HL-60/S4 treated with retinoic acid at 250 ng/mL for 4 days and 3 days (cell line): Measurements from ENCODE around the gene AK8.
"Not testable (repeated sequence)": the region's sequence is repeated elsewhere in the genome, so short reads cannot be mapped to it uniquely, and the experiment has no call there.

Source experiments
- in situ Hi-C: fragments of 300-500 bp; cut with MboI; formaldehyde crosslinking; loops from 2 replicates; pipeline ENCODE4 v1.7.0; 2022; ENCODE audit warnings: low sequenced_read_pairs

The AK8 gene

GRCh38 chr9:132775720-132776119 is 102.4 kb downstream of the AK8 start:
- in situ Hi-C loops = no loop called here

GRCh38 chr9:132774886-132775285 is 103.2 kb downstream of the AK8 start:
- in situ Hi-C loops = no loop called here

GRCh38 chr9:132773764-132774339 is 104.2 kb downstream of the AK8 start:
- in situ Hi-C loops = no loop called here

- in situ Hi-C loops = no loop called here
Measured at GRCh38 chr9:132773093-132773492, 105.0 kb downstream of the AK8 start.

GRCh38 chr9:132771752-132772151 is 106.3 kb downstream of the AK8 start:
- in situ Hi-C loops = not testable (repeated sequence)

- in situ Hi-C loops = no loop called here
Measured at GRCh38 chr9:132770770-132771310, 107.2 kb downstream of the AK8 start.

GRCh38 chr9:132769906-132770769 is 107.9 kb downstream of the AK8 start:
- in situ Hi-C loops = no loop called here

GRCh38 chr9:132768932-132769905 is 108.9 kb downstream of the AK8 start:
- in situ Hi-C loops = no loop called here

- in situ Hi-C loops = no loop called here
Measured at GRCh38 chr9:132763574-132763973, 114.5 kb downstream of the AK8 start.

GRCh38 chr9:132762896-132763295 is 115.2 kb downstream of the AK8 start:
- in situ Hi-C loops = no loop called here

GRCh38 chr9:132761602-132762001 is 116.5 kb downstream of the AK8 start:
- in situ Hi-C loops = no loop called here

GRCh38 chr9:132760057-132760456 is 118.0 kb downstream of the AK8 start:
- in situ Hi-C loops = no loop called here

GRCh38 chr9:132757016-132757415 is 121.1 kb downstream of the AK8 start:
- in situ Hi-C loops = no loop called here

GRCh38 chr9:132756214-132756845 is 121.8 kb downstream of the AK8 start:
- in situ Hi-C loops = no loop called here

- in situ Hi-C loops = no loop called here
Measured at GRCh38 chr9:132755096-132755495, 123.0 kb downstream of the AK8 start.

- in situ Hi-C loops = no loop called here
Measured at GRCh38 chr9:132754236-132754635, 123.8 kb downstream of the AK8 start.

- in situ Hi-C loops = no loop called here
Measured at GRCh38 chr9:132753593-132753880, 124.5 kb downstream of the AK8 start.

GRCh38 chr9:132752877-132753592 is 125.0 kb downstream of the AK8 start:
- in situ Hi-C loops = no loop called here

GRCh38 chr9:132750668-132751067 is 127.4 kb downstream of the AK8 start:
- in situ Hi-C loops = no loop called here

- in situ Hi-C loops = no loop called here
Measured at GRCh38 chr9:132749306-132749705, 128.8 kb downstream of the AK8 start.
